ENCODE results near the gene CEP295NL.
"Not testable (repeated sequence)": the region's sequence is repeated elsewhere in the genome, so short reads cannot be mapped to it uniquely, and the experiment has no call there.

CEP295NL gene

DNA sequence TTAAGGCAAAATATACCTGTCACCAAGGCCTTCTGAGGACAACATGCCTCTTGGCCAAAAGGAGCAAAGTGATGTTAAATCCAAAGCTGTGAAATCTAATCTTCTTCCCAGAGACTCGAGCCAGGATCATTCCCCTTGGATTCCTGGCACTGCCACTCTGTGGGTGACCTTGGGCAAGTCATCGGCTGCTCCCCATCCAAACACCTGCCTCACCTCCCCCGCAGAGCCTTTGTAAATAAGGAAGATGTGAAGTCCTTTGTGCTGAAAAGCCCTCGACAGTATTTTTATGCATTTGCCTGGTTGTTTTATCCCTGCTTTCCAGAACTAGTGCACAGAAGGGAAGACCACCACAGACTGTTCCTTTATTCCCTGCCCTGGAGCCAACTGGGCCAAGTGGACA, 5.4 kb upstream of the CEP295NL start:
- in situ Hi-C loops (cut with HindIII; ENCODE audit: low sequenced_read_pairs), result no loop called here
- TF ChIP-seq, protein P1, sequence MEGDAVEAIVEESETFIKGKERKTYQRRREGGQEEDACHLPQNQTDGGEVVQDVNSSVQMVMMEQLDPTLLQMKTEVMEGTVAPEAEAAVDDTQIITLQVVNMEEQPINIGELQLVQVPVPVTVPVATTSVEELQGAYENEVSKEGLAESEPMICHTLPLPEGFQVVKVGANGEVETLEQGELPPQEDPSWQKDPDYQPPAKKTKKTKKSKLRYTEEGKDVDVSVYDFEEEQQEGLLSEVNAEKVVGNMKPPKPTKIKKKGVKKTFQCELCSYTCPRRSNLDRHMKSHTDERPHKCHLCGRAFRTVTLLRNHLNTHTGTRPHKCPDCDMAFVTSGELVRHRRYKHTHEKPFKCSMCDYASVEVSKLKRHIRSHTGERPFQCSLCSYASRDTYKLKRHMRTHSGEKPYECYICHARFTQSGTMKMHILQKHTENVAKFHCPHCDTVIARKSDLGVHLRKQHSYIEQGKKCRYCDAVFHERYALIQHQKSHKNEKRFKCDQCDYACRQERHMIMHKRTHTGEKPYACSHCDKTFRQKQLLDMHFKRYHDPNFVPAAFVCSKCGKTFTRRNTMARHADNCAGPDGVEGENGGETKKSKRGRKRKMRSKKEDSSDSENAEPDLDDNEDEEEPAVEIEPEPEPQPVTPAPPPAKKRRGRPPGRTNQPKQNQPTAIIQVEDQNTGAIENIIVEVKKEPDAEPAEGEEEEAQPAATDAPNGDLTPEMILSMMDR (IDR thresholded peaks at IDR 0.05; ENCODE audit: low read depth, low read length), result no peak
- DNase-seq (ENCODE audit: low read depth, low spot score), result no peak
- no peak overlapping the region for H3K4me3 ChIP-seq (ENCODE audit: low read depth, low read length)

DNA sequence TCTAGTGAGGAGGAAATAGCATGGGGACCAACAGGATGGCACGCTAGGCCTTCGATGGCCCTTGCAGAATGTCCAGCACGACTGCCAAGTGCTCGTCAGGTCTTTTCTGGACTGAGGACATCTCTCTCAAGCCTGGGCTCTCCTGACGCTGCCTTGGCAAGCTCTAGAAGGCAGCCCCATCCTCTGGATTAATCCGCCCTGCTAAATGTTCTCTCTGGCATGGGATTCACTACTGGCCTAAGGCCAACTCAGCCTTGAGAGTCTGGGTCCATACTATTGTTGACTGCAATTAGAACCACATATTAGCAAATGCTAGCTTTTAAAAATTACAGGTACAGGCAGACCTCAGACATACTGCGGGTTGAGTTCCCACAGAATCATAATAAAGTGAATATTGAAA, 2.5 kb upstream of the CEP295NL start:
- in situ Hi-C loops (cut with HindIII; ENCODE audit: low sequenced_read_pairs), result no loop called here
- TF ChIP-seq, protein P1 (IDR thresholded peaks at IDR 0.05; ENCODE audit: low read depth, low read length), result no peak
- DNase-seq (ENCODE audit: low read depth, low spot score), result no peak
- H3K4me3 ChIP-seq (ENCODE audit: low read depth, low read length), result no peak overlapping the region

DNA sequence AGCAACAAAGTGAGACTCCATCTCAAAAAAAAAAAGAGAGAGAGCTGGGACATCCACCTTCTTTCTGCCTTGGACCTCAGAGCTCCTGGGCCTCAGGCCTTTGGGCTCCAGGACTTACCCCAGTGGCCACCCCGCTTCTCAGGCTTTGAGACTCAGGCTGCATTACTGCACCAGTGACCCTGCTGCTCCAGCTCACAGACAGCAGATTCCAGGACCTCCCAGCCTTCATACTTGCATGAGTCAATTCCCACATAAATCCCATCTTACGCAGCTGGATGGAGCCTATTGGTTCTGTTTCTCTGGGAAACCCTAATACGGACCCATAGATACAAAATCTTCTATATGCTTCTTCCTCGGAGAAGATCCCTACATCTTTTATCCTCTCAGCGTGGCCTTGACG, 2.1 kb upstream of the CEP295NL start:
- TF ChIP-seq, protein P1 (IDR thresholded peaks at IDR 0.05; ENCODE audit: low read depth, low read length), result no peak
- no peak overlapping the region for H3K4me3 ChIP-seq (ENCODE audit: low read depth, low read length)
- no peak for DNase-seq (ENCODE audit: low read depth, low spot score)
- in situ Hi-C loops (cut with HindIII; ENCODE audit: low sequenced_read_pairs), result no loop called here

DNA sequence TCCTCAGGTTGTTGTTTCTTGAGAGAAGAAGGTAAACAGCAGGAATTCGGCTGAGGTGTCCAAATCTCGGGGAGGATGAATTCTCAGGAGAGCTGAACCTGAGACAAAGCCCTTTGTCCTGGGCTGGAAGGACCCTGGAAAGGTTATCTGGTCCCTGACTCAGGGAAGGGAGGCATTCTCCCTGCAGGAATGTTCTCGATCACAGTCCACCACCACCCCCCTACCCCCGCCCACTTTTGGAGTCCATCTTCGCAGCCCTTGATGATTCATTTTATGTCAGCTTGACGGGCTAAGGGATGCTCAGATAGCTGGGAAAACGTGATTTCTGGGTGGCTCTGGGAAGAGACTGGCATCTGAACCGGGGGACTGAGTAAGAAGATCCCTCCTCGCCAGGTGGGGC, 1.4 kb upstream of the CEP295NL start:
- no peak for DNase-seq (ENCODE audit: low read depth, low spot score)
- TF ChIP-seq, protein P1 (IDR thresholded peaks at IDR 0.05; ENCODE audit: low read depth, low read length), result no peak
- in situ Hi-C loops (cut with HindIII; ENCODE audit: low sequenced_read_pairs), result no loop called here
- H3K4me3 ChIP-seq (ENCODE audit: low read depth, low read length), result no peak overlapping the region

DNA sequence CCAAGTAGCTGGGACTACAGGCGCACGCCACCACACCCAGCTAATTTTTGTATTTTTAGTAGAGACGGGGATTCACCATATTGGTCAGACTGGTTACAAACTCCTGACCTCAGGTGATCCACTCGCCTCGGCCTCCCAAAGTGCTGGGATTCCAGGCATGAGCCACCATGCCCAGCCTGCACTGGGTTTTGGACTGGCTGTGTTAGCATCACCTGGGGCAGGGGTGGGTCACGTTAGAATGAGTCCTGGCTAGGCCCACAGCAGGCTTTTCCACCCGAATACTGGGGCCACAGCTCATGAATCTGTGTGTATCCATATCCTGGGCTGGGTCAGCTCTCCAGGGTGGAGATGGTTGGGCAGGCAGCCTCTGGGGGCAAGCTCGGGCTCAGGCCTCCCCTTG, 770 bp downstream of the CEP295NL start:
- in situ Hi-C loops (cut with HindIII; ENCODE audit: low sequenced_read_pairs), result not testable (repeated sequence)

DNA sequence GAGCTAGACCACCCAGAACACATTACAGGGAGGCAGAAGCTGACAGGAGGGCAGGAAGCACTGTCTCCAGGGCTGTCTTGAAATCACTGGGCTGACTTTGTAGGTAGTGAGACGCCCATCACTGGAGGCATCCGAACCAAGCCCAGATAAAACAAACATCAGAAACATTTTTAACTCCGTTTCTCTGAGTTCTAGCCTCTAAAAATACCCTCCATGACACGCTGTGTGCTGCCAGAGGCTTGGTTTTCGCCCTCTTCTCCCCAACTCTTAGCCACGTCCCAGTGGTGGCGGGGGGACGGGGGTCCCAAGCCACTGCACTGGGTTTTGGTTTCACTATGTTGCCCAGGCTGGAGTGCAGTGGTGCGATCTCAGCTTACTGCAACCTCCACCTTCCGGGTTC, 1.2 kb downstream of the CEP295NL start:
- no peak overlapping the region for H3K4me3 ChIP-seq (ENCODE audit: low read depth, low read length)
- in situ Hi-C loops (cut with HindIII; ENCODE audit: low sequenced_read_pairs), result no loop called here
- TF ChIP-seq, protein P1 (IDR thresholded peaks at IDR 0.05; ENCODE audit: low read depth, low read length), result no peak
- no peak for DNase-seq (ENCODE audit: low read depth, low spot score)

More for the DNA sequence above, 770 bp downstream of the CEP295NL start:
- not testable (repeated sequence) for DNase-seq (ENCODE audit: low read depth, low spot score); H3K4me3 ChIP-seq (ENCODE audit: low read depth, low read length)

DNA sequence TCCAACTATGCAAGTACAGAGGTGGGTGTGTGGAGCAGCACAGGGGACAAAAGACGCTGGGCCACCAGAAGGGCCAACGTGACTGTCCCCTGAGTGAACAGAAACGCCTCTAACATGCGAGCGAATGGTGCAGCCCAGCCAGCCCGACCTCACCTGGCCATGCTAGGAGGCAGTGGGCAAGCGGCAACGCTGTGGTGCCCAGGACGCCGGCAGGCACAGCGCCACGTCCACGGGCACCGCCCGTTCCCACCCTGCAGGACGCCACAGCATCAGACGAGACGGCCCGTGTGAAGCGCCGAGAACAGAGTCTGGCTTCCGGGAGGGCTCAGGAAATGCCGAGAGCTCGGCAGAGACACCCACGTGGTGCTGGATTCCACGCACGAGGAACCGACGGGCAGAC, 2.2 kb downstream of the CEP295NL start:
- H3K4me3 ChIP-seq (ENCODE audit: low read depth, low read length), result no peak overlapping the region
- in situ Hi-C loops (cut with HindIII; ENCODE audit: low sequenced_read_pairs), result no loop called here
- TF ChIP-seq, protein P1 (IDR thresholded peaks at IDR 0.05; ENCODE audit: low read depth, low read length), result no peak
- DNase-seq (ENCODE audit: low read depth, low spot score), result no peak

All from astrocyte of the spinal cord (primary cell).